HepG2 (cell line): ENCODE results near the gene DNAJB11. TPM values are rescaled to one million over a fixed set of nuclear protein-coding genes. Genes with fewer than 3 reads are reported as not detected.
A peak's percentile ranks its signal among the peaks of the same experiment; 100 is the strongest.

Experiments used
- ATF1 ChIP-seq: IDR thresholded peaks from 2 replicates; pipeline ENCODE4 v1.6.1; 2016; ENCODE audit warnings: mild to moderate bottlenecking, control low read depth
- BCL6 ChIP-seq: IDR thresholded peaks from 2 replicates; pipeline ENCODE4 v1.6.1; 2016; ENCODE audit warnings: missing genetic modification reagents, missing compliant biosample characterization
- BRCA1 ChIP-seq: sonication (generic); formaldehyde crosslinking; IDR thresholded peaks from 2 replicates; pipeline ENCODE4 v1.4.0; 2020; ENCODE audit warnings: missing genetic modification reagents
- CEBPG ChIP-seq: IDR thresholded peaks from 2 replicates; pipeline ENCODE4 v1.6.1; 2016
- GABPA ChIP-seq, 2 experiments: IDR thresholded peaks; 2 replicates each; pipeline ENCODE4 v1.6.1; 2011 to 2016; ENCODE audit warnings: low read depth in 2 of 2, low read length in 1 of 2, missing biosample characterization in 1 of 2, missing genetic modification characterization in 1 of 2
- GATAD2A ChIP-seq: IDR thresholded peaks from 2 replicates; pipeline ENCODE4 v1.6.1; 2016
- HNF4G ChIP-seq, 2 experiments: sonication (generic) in 1 of 2; formaldehyde crosslinking in 1 of 2; IDR thresholded peaks; 2 replicates each; pipeline versions ENCODE4 v1.4.0 to v1.6.1; 2011 to 2020; ENCODE audit warnings: borderline replicate concordance in 2 of 2, low read depth in 2 of 2, mild to moderate bottlenecking in 2 of 2, low read length in 1 of 2, missing genetic modification reagents in 1 of 2, moderate library complexity in 1 of 2
- LCORL ChIP-seq, 2 experiments: fragments of 450-650 bp in 1 of 2; sonication (generic) in 1 of 2; formaldehyde crosslinking in 1 of 2; IDR thresholded peaks; 2 replicates each; pipeline versions ENCODE4 v1.5.0 to v1.6.1; 2017 to 2020; ENCODE audit warnings: antibody characterized with exemption in 1 of 2, missing genetic modification reagents in 1 of 2
- NFYC ChIP-seq: IDR thresholded peaks from 2 replicates; pipeline ENCODE4 v1.6.1; 2016; ENCODE audit warnings: missing genetic modification reagents, missing compliant biosample characterization
- RCOR2 ChIP-seq: IDR thresholded peaks from 2 replicates; pipeline ENCODE4 v1.6.1; 2016; ENCODE audit warnings: missing biosample characterization, missing genetic modification reagents
- SOX6 ChIP-seq, 2 experiments: fragments of 450-650 bp in 1 of 2; sonication (generic) in 1 of 2; formaldehyde crosslinking in 1 of 2; IDR thresholded peaks; 2 replicates each; pipeline versions ENCODE4 v1.4.0 to v1.6.1; 2017 to 2020; ENCODE audit warnings: antibody characterized with exemption in 1 of 2, mild to moderate bottlenecking in 1 of 2, missing genetic modification reagents in 1 of 2
- SP2 ChIP-seq: sonication (generic); formaldehyde crosslinking; IDR thresholded peaks from 2 replicates; pipeline ENCODE4 v1.5.1; 2020; ENCODE audit warnings: mild to moderate bottlenecking, missing genetic modification reagents
- ZNF703 ChIP-seq: sonication (generic); formaldehyde crosslinking; IDR thresholded peaks from 2 replicates; pipeline ENCODE4 v1.5.1; 2020; ENCODE audit warnings: missing genetic modification reagents, mild to moderate bottlenecking, moderate library complexity, borderline replicate concordance
- polyA plus RNA-seq, 8 experiments: library from polyadenylated mRNA; depleted of rRNA in 3 of 8; stranded (reverse) in 7 of 8; unstranded in 1 of 8; fragments of >200 nt; fragmentation: Illumina TruSeq in 4 of 8; extraction: Trizol in 4 of 8; gene quantifications; 2 replicates each; pipeline versions ENCODE4 v1.2.1 to v1.2.3, GENCODE V29; 2011 to 2016; ENCODE audit warnings: low read depth in 4 of 8, missing spikeins in 1 of 8, mixed read lengths in 1 of 8; ENCODE audit not compliant: insufficient read depth in 1 of 8
- total RNA-seq, 5 experiments: library from RNA; depleted of rRNA; stranded (reverse); fragments of >200 nt; fragmentation: Illumina TruSeq; extraction: Trizol; gene quantifications; 2 replicates each; pipeline ENCODE4 v1.2.3, GENCODE V29; 2016; ENCODE audit warnings: low read depth in 1 of 5
- TF ChIP-seq, protein P1 (sequence below): sonication (generic); formaldehyde crosslinking; IDR thresholded peaks from 2 replicates; pipeline ENCODE4 v1.5.0; 2020; ENCODE audit warnings: missing genetic modification reagents
- TF ChIP-seq, protein P2 (sequence below): sonication (generic); formaldehyde crosslinking; IDR thresholded peaks from 2 replicates; pipeline ENCODE4 v1.4.0; 2020; ENCODE audit warnings: low read depth, missing genetic modification reagents
- TF ChIP-seq, protein P3 (sequence below): IDR thresholded peaks from 2 replicates; pipeline ENCODE4 v1.6.1; 2016; ENCODE audit warnings: control low read depth
- TF ChIP-seq, protein P4 (sequence below): IDR thresholded peaks from 2 replicates; pipeline ENCODE4 v1.6.1; 2016; ENCODE audit warnings: low read depth
- TF ChIP-seq, protein P5 (sequence below): sonication (generic); formaldehyde crosslinking; IDR thresholded peaks from 2 replicates; pipeline ENCODE4 v1.8.0; 2022; ENCODE audit warnings: mild to moderate bottlenecking, missing genetic modification reagents, borderline replicate concordance
- TF ChIP-seq, protein P6 (sequence below): sonication (generic); formaldehyde crosslinking; IDR thresholded peaks from 2 replicates; pipeline ENCODE4 v1.8.1; 2022; ENCODE audit warnings: mild to moderate bottlenecking, missing genetic modification reagents

DNAJB11 gene
- total and polyA plus RNA-seq, 2 of the 13 experiments (the other 11 are each of a cell fraction or from before 2014, with no cell fraction given) = 41.0 to 132 TPM

DNA sequence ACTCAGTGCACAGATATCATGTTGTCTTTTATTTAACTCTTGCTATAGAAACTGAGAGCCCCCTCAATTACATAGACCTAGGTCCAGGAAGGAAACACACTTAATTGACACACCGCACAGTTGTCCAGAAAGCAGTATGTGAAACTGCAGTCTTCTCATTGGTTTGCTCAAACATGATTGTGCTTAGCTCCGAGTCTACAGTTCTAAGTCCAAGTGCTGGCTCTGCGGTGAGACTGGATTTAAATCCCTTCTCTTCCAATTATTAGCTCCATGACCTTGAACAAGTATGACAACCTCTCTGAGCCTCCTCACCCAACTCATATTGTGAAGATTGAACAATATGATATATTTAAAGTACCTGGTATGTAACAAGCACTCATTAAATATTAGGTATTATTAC is 23.3 kb downstream of the DNAJB11 start (continued):
- TF ChIP-seq, protein P1, sequence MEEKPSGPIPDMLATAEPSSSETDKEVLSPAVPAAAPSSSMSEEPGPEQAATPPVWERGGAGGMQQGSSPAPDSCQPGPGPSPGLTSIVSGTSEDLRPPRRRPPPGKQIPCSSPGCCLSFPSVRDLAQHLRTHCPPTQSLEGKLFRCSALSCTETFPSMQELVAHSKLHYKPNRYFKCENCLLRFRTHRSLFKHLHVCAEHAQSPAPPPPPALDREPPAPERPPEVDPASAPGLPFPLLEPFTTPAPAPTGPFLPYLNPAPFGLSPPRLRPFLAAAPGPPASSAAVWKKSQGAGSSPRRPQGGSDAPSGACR (CRISPR knock-in tag) = 0 out of 2 replicates have a peak, but pooled peaks have one; percentile 36
- TF ChIP-seq, protein P2, sequence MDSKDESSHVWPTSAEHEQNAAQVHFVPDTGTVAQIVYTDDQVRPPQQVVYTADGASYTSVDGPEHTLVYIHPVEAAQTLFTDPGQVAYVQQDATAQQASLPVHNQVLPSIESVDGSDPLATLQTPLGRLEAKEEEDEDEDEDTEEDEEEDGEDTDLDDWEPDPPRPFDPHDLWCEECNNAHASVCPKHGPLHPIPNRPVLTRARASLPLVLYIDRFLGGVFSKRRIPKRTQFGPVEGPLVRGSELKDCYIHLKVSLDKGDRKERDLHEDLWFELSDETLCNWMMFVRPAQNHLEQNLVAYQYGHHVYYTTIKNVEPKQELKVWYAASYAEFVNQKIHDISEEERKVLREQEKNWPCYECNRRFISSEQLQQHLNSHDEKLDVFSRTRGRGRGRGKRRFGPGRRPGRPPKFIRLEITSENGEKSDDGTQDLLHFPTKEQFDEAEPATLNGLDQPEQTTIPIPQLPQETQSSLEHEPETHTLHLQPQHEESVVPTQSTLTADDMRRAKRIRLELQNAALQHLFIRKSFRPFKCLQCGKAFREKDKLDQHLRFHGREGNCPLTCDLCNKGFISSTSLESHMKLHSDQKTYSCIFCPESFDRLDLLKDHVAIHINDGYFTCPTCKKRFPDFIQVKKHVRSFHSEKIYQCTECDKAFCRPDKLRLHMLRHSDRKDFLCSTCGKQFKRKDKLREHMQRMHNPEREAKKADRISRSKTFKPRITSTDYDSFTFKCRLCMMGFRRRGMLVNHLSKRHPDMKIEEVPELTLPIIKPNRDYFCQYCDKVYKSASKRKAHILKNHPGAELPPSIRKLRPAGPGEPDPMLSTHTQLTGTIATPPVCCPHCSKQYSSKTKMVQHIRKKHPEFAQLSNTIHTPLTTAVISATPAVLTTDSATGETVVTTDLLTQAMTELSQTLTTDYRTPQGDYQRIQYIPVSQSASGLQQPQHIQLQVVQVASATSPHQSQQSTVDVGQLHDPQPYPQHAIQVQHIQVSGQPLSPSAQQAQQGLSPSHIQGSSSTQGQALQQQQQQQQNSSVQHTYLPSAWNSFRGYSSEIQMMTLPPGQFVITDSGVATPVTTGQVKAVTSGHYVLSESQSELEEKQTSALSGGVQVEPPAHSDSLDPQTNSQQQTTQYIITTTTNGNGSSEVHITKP (CRISPR knock-in tag) = 0 out of 2 replicates have a peak, but pooled peaks have one; percentile 23
- TF ChIP-seq, protein P3, sequence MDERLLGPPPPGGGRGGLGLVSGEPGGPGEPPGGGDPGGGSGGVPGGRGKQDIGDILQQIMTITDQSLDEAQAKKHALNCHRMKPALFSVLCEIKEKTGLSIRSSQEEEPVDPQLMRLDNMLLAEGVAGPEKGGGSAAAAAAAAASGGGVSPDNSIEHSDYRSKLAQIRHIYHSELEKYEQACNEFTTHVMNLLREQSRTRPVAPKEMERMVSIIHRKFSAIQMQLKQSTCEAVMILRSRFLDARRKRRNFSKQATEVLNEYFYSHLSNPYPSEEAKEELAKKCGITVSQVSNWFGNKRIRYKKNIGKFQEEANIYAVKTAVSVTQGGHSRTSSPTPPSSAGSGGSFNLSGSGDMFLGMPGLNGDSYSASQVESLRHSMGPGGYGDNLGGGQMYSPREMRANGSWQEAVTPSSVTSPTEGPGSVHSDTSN = peak; percentile 75
- TF ChIP-seq, protein P4, sequence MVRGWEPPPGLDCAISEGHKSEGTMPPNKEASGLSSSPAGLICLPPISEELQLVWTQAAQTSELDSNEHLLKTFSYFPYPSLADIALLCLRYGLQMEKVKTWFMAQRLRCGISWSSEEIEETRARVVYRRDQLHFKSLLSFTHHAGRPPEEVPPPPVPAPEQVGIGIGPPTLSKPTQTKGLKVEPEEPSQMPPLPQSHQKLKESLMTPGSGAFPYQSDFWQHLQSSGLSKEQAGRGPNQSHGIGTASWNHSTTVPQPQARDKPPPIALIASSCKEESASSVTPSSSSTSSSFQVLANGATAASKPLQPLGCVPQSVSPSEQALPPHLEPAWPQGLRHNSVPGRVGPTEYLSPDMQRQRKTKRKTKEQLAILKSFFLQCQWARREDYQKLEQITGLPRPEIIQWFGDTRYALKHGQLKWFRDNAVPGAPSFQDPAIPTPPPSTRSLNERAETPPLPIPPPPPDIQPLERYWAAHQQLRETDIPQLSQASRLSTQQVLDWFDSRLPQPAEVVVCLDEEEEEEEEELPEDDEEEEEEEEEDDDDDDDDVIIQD (CRISPR knock-in tag) = 0 out of 2 replicates have a peak, but pooled peaks have one; percentile 9
- TF ChIP-seq BRCA1 (CRISPR knock-in tag) = no peak
- no peak for TF ChIP-seq ZNF703 (CRISPR knock-in tag)
- TF ChIP-seq GATAD2A (CRISPR knock-in tag) = peak; percentile 52; the same call in 1 of the 2 replicates
- TF ChIP-seq, protein P5, sequence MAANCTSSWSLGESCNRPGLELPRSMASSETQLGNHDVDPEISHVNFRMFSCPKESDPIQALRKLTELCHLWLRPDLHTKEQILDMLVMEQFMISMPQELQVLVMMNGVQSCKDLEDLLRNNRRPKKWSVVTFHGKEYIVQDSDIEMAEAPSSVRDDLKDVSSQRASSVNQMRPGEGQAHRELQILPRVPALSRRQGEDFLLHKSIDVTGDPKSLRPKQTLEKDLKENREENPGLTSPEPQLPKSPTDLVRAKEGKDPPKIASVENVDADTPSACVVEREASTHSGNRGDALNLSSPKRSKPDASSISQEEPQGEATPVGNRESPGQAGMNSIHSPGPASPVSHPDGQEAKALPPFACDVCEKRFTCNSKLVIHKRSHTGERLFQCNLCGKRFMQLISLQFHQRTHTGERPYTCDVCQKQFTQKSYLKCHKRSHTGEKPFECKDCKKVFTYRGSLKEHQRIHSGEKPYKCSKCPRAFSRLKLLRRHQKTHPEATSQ (CRISPR knock-in tag) = peak; percentile 4; the same call in 1 of the 2 replicates
- no peak for TF ChIP-seq SOX6 (IDR thresholded peaks at IDR 0.05)
- TF ChIP-seq SOX6 (CRISPR knock-in tag; IDR thresholded peaks at IDR 0.05) = peak; percentile 39
- TF ChIP-seq NFYC = peak; percentile 70
- no peak for TF ChIP-seq LCORL (IDR thresholded peaks at IDR 0.05)
- TF ChIP-seq LCORL (CRISPR knock-in tag; IDR thresholded peaks at IDR 0.05) = 0 out of 2 replicates have a peak, but pooled peaks have one; percentile 33
- peak; percentile 81 for TF ChIP-seq HNF4G (IDR thresholded peaks at IDR 0.05; ENCODE audit: borderline replicate concordance, low read depth, low read length)
- no peak; the same call in 1 of the 2 replicates for TF ChIP-seq HNF4G (CRISPR knock-in tag; IDR thresholded peaks at IDR 0.05; ENCODE audit: borderline replicate concordance, low read depth)
- TF ChIP-seq ATF1 = no peak
- peak; percentile 47; the same call in 1 of the 2 replicates for TF ChIP-seq CEBPG
- TF ChIP-seq, protein P6, sequence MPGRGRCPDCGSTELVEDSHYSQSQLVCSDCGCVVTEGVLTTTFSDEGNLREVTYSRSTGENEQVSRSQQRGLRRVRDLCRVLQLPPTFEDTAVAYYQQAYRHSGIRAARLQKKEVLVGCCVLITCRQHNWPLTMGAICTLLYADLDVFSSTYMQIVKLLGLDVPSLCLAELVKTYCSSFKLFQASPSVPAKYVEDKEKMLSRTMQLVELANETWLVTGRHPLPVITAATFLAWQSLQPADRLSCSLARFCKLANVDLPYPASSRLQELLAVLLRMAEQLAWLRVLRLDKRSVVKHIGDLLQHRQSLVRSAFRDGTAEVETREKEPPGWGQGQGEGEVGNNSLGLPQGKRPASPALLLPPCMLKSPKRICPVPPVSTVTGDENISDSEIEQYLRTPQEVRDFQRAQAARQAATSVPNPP (CRISPR knock-in tag) = 0 out of 2 replicates have a peak, but pooled peaks have one; percentile 2
- 0 out of 2 replicates have a peak, but pooled peaks have one; percentile 31 for TF ChIP-seq RCOR2 (CRISPR knock-in tag)
- TF ChIP-seq SP2 (CRISPR knock-in tag) = peak; percentile 53; the same call in 1 of the 2 replicates
- 0 out of 2 replicates have a peak, but pooled peaks have one; percentile 30 for TF ChIP-seq BCL6 (CRISPR knock-in tag)
- no peak for TF ChIP-seq GABPA (IDR thresholded peaks at IDR 0.05; ENCODE audit: low read depth, low read length)
- peak; percentile 29; the same call in 1 of the 2 replicates for TF ChIP-seq GABPA (CRISPR knock-in tag; IDR thresholded peaks at IDR 0.05; ENCODE audit: low read depth)
